ENCODE measurements around the gene BEX4.

DNA sequence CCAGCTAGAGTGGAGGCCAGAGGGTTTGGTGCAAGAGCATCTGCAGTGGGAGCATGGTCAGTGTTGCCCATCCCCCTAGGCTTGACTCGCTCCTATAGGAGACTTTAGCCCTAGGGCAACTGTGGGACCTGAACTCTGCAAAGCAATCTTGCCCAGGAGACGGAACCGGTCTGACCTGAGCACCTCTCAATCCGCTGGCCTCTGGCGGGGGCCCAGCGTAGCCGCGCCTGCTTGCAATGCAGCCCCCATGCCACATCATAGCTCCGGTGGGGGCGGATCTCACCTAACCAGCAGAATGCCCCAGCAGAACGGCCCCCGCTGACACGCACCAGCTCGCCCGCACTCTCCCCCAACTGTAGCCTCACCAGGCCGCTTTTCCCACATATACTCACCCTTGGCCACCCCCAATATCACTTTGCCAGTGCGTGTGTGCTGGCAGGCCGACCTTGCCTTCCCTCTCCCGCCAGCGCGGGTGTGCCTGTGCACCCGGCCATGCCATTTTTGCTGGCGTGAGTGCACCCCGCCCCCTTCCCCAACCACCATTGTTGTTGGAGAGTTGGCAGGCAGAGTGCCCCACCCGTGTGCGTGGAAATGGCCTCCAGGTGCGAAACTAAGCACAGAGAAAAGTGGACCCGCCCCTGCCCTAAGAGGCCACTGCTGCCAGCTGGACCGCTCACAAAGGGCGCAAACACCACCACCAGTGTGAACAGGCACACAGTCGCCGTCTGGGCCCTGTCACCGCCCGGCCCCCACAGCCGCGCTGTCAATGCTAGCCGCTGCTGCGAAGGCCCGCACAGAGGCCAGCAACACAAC, 5.8 kb downstream of the BEX4 start:
- TF ChIP-seq, protein P1, sequence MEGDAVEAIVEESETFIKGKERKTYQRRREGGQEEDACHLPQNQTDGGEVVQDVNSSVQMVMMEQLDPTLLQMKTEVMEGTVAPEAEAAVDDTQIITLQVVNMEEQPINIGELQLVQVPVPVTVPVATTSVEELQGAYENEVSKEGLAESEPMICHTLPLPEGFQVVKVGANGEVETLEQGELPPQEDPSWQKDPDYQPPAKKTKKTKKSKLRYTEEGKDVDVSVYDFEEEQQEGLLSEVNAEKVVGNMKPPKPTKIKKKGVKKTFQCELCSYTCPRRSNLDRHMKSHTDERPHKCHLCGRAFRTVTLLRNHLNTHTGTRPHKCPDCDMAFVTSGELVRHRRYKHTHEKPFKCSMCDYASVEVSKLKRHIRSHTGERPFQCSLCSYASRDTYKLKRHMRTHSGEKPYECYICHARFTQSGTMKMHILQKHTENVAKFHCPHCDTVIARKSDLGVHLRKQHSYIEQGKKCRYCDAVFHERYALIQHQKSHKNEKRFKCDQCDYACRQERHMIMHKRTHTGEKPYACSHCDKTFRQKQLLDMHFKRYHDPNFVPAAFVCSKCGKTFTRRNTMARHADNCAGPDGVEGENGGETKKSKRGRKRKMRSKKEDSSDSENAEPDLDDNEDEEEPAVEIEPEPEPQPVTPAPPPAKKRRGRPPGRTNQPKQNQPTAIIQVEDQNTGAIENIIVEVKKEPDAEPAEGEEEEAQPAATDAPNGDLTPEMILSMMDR (IDR thresholded peaks at IDR 0.05): no peak
- TF ChIP-seq POLR2A (IDR thresholded peaks at IDR 0.05): no peak

Data from testis (tissue), 2 donors.